ENCODE measurements around the gene IFNG.

IFNG gene

GRCh38 chr12:68166317-68166831, 6.8 kb upstream of the IFNG start:
- DNase-seq (ENCODE audit: low read depth), result no peak

DNA sequence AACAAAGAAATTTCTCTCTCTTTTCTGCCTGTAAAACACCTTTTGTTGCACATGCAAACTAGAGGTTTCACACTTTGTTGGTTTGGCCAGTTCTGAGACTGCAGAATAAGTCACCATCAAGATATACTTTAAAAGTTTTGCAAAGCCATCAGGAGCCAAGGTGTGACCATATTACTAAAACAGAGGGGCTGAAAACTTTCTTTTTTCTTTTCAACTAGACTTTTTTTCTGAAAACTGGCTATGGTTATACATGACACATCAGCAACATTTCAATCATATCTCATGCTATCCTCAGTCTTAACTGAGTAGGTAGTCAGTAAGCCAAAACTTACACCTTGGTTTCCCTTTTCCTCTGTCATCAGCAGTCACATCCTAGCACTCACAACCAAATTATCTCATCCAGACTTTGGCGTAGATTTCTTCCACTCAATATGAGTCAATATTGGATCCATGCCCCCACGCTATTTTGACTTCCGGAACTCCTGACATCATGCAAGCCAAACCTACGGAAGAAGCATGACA, 4.1 kb upstream of the IFNG start:
- DNase-seq (ENCODE audit: low read depth), result no peak

DNA sequence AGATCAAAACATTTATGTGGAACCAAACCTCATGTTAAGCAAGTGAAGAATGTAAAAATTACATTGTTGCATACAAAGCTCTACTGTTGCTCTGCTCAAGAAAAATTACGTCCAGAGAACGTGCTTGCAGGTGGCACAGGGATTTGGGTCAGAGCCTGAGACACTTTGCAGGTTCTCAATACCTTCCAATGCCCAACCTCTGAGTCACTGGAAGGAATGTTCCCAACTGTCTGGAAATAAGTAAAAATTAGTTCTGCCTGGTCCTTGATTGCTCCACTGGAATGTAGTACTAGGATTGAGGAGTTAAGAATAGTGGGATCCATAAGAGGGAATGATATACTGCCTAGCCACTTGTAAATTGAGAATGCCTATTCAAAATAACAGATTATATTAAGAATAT, 2.8 kb upstream of the IFNG start:
- DNase-seq (ENCODE audit: low read depth), result no peak

DNA sequence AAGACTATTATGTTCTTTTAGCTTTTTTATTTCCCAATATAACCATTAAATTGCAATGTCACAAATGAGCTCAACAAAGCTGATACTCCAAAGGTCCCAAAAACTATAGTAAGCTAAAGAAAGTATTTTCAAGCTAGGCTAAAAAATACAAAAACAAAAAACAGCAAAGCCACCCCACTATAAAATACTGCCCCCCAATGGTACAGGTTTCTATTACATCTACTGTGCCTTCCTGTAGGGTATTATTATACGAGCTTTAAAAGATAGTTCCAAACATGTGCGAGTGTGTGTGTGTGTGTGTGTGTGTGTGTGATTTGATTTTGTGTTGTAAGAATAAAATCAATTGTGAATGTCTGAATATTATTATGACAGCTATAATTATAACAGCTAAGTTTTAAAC, 1.1 kb downstream of the IFNG start:
- peak; percentile 26 for DNase-seq (ENCODE audit: low read depth)

DNA sequence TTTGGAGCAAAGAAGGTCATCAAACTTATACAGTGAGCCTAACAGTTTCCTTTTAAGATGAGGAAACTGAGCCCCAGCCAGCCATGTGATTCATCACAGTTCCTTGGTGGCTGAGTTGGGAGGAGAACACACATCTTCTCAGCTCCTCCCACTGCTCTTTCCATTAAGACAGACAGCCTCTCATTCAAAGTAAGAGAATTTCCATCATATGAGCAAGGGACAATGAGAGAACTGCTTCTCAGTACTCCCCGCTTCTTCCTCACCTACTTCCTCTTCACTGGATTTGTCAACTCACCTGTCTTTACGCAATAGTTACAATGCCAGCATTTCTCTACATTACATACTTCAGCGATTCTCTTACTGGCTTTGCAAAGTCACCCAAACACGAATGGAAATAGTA, 2.2 kb downstream of the IFNG start:
- no peak for DNase-seq (ENCODE audit: low read depth)

DNA sequence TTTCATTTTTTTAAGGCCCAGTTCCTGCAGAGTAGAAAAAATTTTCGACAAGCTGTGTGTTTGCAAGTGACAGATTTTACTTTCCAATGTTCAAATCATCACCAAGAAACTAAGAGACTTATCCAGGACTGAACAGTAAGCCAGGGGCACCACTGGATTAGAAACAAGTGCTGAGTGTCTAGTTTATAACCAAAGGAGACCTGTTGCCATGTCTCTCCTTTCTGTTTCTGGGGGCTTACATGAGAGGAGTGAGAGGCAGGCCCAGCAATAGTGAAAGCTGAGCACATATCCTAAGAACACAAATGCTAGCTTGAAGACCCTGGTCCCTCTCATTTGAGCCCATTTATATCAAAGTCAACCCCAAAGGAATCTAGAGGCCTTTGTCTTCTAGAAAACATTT, 2.9 kb downstream of the IFNG start:
- no peak for DNase-seq (ENCODE audit: low read depth)

DNA sequence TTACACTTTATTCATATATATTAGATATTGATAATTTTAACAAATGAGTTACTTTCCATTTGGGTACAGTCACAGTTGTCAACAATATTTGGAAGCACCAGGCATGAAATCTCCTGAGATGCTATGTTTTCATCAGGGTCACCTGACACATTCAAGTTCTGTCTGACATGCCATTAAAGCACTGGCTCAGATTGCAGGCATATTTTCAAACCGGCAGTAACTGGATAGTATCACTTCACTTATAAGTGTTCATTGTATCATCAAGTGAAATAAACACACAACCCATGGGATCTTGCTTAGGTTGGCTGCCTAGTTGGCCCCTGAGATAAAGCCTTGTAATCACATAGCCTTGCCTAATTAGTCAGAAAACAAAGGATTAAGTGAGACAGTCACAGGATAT, 4.8 kb downstream of the IFNG start:
- DNase-seq (ENCODE audit: low read depth), result no peak

DNA sequence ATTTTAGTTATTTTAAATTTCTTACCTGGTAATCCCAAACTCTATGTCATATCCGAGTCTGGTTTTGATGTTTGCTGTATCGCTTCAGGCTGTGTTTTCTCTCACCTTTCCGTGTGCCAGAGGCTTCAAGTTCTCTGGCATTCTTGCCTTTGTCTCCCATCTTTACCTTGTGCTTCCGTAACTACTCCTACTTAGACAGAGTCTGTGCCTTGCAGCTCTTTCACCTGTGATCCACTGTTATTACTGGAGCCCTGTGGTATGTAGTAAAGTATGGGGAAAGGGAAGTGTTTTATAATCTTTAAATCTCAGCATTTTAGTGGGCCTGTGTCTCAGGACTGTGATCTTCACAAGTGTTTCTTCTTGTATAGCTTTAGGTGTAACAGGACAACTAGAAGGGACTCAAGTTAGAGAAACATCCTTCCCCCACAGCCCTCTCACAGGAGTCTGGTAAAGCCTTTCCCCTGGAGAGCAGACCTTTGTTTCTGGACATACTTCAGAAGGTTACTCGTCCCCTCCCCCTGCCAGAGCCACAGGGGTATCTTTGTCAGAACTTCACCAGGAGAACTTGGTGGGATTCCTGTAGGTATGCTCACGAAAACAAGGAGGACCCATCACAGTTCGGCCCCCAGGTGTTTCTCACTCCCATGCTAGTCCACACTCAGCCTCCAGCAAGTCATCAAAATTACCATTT, 11.1 kb downstream of the IFNG start:
- no peak for DNase-seq (ENCODE audit: low read depth)

GRCh38 chr12:68140556-68140955, 19.0 kb downstream of the IFNG start:
- DNase-seq (ENCODE audit: low read depth), result no peak

DNA sequence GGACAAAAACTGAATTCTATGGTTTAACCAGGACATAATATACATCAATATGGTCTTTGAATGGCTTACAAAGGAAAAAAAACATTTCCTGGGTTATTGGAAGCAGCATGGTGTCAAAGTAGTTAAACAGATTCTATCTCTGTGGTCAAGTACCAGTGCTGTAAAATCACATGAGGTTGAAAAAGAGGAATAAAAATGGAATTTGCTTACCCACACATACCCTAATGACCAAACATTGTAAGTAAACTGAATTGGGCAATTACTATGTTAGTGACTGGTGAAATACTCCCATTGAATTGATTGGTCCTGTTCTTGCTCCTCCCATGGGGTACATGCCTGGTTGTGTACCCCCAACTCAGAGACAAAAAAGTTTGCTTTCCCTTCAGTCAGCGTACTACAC, 19.6 kb downstream of the IFNG start:
- no peak for DNase-seq (ENCODE audit: low read depth)

DNA sequence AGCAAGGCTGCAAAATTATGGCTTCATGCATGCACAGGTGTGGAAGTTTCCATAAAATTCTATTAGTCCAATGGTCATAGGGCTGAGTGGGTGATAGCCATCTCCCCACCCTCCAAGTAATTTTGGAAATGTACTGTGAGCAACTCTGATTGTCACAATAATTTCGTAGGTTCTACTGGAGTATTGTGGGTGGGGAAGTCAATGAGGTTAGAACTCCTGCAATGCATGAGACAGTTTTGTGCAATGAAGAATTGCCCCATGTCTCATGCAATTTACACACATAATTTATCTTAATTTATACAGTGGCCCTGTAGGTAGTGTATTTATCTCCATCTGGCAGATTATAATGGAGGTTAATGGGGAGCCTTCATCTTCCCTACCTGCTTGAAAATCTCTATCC, 20.5 kb downstream of the IFNG start:
- no peak for DNase-seq (ENCODE audit: low read depth)

GRCh38 chr12:68138480-68138879, 21.1 kb downstream of the IFNG start:
- no peak for DNase-seq (ENCODE audit: low read depth)

DNA sequence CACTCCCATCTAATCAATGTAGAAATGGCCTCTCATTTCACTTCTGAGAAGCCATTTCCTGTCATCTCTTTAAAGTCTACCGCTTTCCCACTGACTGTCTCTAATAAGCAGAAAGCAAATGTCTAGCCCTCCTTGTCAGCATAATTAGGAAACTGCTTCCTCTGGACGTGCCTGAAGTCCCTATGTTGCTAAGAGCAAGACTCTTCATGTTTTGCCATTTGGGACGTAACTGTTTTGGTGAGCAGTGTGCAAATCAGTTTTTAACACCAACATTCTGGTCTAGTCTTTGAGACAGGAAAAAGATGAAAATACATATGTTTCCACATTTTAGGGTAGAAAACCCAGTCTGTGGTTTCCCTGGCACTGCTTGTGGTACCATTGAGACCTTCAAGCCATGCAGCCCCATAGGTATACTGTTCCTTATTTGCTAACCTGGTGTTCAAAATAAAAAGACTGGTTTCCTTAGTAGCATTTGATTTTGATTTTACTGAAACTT, 22.2 kb downstream of the IFNG start:
- DNase-seq (ENCODE audit: low read depth), result no peak

DNA sequence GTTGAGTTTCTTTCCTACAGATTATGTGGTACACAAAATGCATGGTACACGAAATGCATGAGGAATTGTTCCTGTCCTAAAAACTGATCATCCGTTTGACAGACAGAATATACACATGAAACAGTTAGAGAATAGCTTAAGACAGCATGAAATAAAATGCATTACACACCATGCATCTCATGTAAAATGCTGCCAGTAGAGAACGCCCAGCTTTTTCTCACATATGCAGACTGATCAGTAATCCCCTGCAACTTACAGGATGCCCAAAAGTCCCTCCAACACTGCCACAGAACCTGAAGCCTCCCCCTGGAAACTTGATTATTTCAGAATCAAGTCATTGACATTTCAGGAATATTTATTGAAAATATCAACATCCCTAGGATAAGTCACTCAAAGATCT, 24.0 kb downstream of the IFNG start:
- DNase-seq (ENCODE audit: low read depth), result no peak

DNA sequence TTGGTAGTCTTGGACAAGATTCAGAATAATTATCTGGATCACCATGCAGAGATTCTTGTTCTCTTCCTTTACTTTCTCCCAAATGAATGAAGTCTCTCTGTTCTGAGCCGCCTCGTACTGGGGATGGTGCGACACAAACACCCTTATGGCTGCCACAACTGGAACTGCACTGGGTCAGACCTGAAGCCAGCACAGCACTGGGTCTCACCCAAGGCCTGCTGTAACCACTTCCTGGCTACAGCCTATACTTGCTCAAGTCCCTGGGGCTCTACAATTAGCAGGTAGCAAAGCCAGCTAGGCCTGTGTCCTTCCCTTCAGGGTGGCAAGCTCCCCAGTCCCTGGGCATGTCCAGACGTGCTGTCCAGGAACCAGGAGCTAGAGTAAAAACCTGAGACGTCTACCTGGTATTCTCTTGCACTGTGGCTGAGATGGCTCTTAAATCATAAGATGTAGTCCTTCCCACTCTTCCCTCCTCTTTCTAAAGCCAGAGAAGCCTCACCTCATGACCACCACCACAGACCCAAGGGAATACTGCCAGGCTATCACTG, 27.6 kb downstream of the IFNG start:
- no peak for DNase-seq (ENCODE audit: low read depth)

- DNase-seq (ENCODE audit: low read depth), result no peak
Measured at GRCh38 chr12:68129979-68130378, 29.6 kb downstream of the IFNG start.

- no peak for DNase-seq (ENCODE audit: low read depth)
Measured at GRCh38 chr12:68122236-68122920, 37.2 kb downstream of the IFNG start.

GRCh38 chr12:68121143-68121542, 38.4 kb downstream of the IFNG start:
- no peak for DNase-seq (ENCODE audit: low read depth)

DNA sequence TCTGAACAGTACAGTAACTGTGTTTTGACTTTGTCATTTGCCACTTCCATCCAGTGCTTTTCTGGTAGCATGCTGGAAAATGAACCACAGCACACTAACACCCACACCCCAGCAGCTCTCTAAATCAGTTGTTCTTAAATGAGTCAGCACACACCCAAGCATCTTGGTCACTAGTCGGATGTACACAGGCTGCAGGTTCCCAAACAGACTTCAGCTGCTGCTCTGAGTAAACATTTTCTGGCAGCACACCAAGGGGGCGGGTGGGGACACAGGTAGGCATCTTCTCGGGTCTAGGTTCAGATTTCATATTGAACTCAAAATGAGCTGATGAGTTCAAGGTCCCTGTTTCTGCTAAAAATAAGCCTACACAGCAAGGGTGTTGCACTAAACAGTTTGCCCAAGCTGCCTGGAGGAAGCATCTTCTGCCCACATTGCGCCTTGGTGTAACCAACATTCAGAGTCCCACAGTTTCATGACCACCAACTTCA, 39.8 kb downstream of the IFNG start:
- DNase-seq (ENCODE audit: low read depth), result no peak

DNA sequence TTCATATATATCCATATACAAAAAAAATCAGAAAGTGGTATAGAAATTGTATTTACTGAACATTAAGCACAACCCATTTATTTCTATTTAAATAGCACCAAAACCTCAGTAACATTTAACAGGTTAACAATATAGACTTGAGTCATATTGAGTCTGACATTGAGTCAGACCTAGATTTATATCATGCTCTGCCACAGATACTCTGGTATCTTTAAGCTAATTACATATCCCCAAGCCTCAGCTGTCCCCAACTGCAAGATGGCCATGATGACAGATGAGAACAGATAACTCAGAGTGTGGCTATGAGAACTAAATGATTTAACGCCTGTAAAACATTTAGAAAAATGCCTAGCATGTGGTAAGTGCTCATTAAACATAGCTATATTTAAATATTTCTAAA, 40.3 kb downstream of the IFNG start:
- no peak for DNase-seq (ENCODE audit: low read depth)

GRCh38 chr12:68118096-68118755, 41.3 kb downstream of the IFNG start:
- DNase-seq (ENCODE audit: low read depth), result no peak

- DNase-seq (ENCODE audit: low read depth), result no peak
Measured at GRCh38 chr12:68117661-68118060, 41.9 kb downstream of the IFNG start.
